GM19395 (cell line): ENCODE data around the gene MAPK8IP3.

Experiments used
- ATAC-seq: cut with Tn5 transposase; IDR thresholded peaks from one replicate; pipeline ENCODE4 v1.9.1; 2021; ENCODE audit warnings: mild to moderate bottlenecking, moderate library complexity; ENCODE audit not compliant: unreplicated experiment

Gene MAPK8IP3

GRCh38 chr16:1758923-1759322, 52.9 kb downstream of the MAPK8IP3 start:
- no peak for ATAC-seq

- ATAC-seq = no peak
Measured at GRCh38 chr16:1759511-1759910, 53.5 kb downstream of the MAPK8IP3 start.

GRCh38 chr16:1760911-1761310, 54.9 kb downstream of the MAPK8IP3 start:
- ATAC-seq = no peak

- no peak for ATAC-seq
Measured at GRCh38 chr16:1761751-1762150, 55.8 kb downstream of the MAPK8IP3 start.

- ATAC-seq = no peak
Measured at GRCh38 chr16:1762196-1762878, 56.3 kb downstream of the MAPK8IP3 start.

GRCh38 chr16:1762879-1763520, 57.0 kb downstream of the MAPK8IP3 start:
- no peak for ATAC-seq

GRCh38 chr16:1763521-1764511, 57.8 kb downstream of the MAPK8IP3 start:
- no peak for ATAC-seq

- ATAC-seq = no peak
Measured at GRCh38 chr16:1764971-1765370, 59.0 kb downstream of the MAPK8IP3 start.

- ATAC-seq = no peak
Measured at GRCh38 chr16:1765826-1766225, 59.8 kb downstream of the MAPK8IP3 start.

GRCh38 chr16:1766231-1766630, 60.2 kb downstream of the MAPK8IP3 start:
- ATAC-seq = no peak

- ATAC-seq = no peak
Measured at GRCh38 chr16:1766701-1767100, 60.7 kb downstream of the MAPK8IP3 start.

- no peak for ATAC-seq
Measured at GRCh38 chr16:1767116-1767994, 61.4 kb downstream of the MAPK8IP3 start.

- ATAC-seq = no peak
Measured at GRCh38 chr16:1768061-1768766, 62.2 kb downstream of the MAPK8IP3 start.

GRCh38 chr16:1768767-1769401, 62.9 kb downstream of the MAPK8IP3 start:
- ATAC-seq = no peak

- no peak for ATAC-seq
Measured at GRCh38 chr16:1769402-1770300, 63.7 kb downstream of the MAPK8IP3 start.

GRCh38 chr16:1770328-1771187, 64.6 kb downstream of the MAPK8IP3 start:
- ATAC-seq = no peak

- no peak for ATAC-seq
Measured at GRCh38 chr16:1771188-1771863, 65.3 kb downstream of the MAPK8IP3 start, which contains the start of gene NME3. TSS of gene NME3 (minus strand) at chr16:1771543. CDS start at chr16:1771534, 9 bp downstream.
